Activated T-cell treated with anti-CD3 and anti-CD28 coated beads for 48 hours (primary cell): Measurements from ENCODE around the gene RARB.

Source experiments
- DNase-seq: peaks from one replicate; pipeline ENCODE4 v3.0.0-alpha.2; 2020; ENCODE audit warnings: low read depth

The RARB gene

GRCh38 chr3:25580534-25580933 is 152.5 kb downstream of the RARB start:
- DNase-seq: no peak

- DNase-seq: no peak
Measured at GRCh38 chr3:25581335-25581734, 153.3 kb downstream of the RARB start.

GRCh38 chr3:25581823-25582222 is 153.8 kb downstream of the RARB start:
- no peak for DNase-seq

- DNase-seq: no peak
Measured at GRCh38 chr3:25582242-25582641, 154.2 kb downstream of the RARB start.

- DNase-seq: no peak
Measured at GRCh38 chr3:25583343-25583742, 155.3 kb downstream of the RARB start.

- no peak for DNase-seq
Measured at GRCh38 chr3:25584011-25584789, 156.1 kb downstream of the RARB start.

GRCh38 chr3:25585361-25586166 is 157.5 kb downstream of the RARB start:
- DNase-seq: no peak

- DNase-seq: no peak
Measured at GRCh38 chr3:25586167-25586505, 158.1 kb downstream of the RARB start.

GRCh38 chr3:25586553-25586952 is 158.5 kb downstream of the RARB start:
- no peak for DNase-seq

GRCh38 chr3:25587094-25587493 is 159.0 kb downstream of the RARB start:
- no peak for DNase-seq

- no peak for DNase-seq
Measured at GRCh38 chr3:25587526-25587925, 159.5 kb downstream of the RARB start.

- DNase-seq: no peak
Measured at GRCh38 chr3:25587975-25588374, 159.9 kb downstream of the RARB start.

GRCh38 chr3:25588441-25589103 is 160.5 kb downstream of the RARB start:
- DNase-seq: no peak

GRCh38 chr3:25589104-25589782 is 161.2 kb downstream of the RARB start:
- no peak for DNase-seq

GRCh38 chr3:25589783-25590258 is 161.8 kb downstream of the RARB start:
- DNase-seq: no peak

- DNase-seq: no peak
Measured at GRCh38 chr3:25592510-25592968, 164.5 kb downstream of the RARB start.

GRCh38 chr3:25593001-25593400 is 164.9 kb downstream of the RARB start:
- DNase-seq: no peak

GRCh38 chr3:25594007-25594502 is 166.0 kb downstream of the RARB start:
- DNase-seq: no peak

- DNase-seq: no peak
Measured at GRCh38 chr3:25597535-25598101, 169.6 kb downstream of the RARB start.

GRCh38 chr3:25603703-25604102 is 175.6 kb downstream of the RARB start:
- no peak for DNase-seq

- DNase-seq: no peak
Measured at GRCh38 chr3:25604107-25604805, 176.2 kb downstream of the RARB start.
